EH (cell line): ENCODE results near the gene CAMK2G.
A peak's percentile ranks its signal among the peaks of the same experiment; 100 is the strongest.

Experiments
- DNase-seq: peaks from one replicate; pipeline ENCODE4 v3.0.0-alpha.2; 2015; ENCODE audit warnings: low read depth

CAMK2G gene

GRCh38 chr10:73863039-73863817 lies 11.1 kb downstream of the CAMK2G start:
- DNase-seq: no peak

- no peak for DNase-seq
These were observed 12.3 kb downstream of the CAMK2G start for GRCh38 chr10:73862011-73862410.

- DNase-seq: no peak
These were observed 14.4 kb downstream of the CAMK2G start for GRCh38 chr10:73859784-73860491.

- DNase-seq: no peak
These were observed 14.9 kb downstream of the CAMK2G start for GRCh38 chr10:73859428-73859783.

- no peak for DNase-seq
These were observed 15.5 kb downstream of the CAMK2G start for GRCh38 chr10:73858750-73859427.

- peak; percentile 39 for DNase-seq
These were observed 16.2 kb downstream of the CAMK2G start for GRCh38 chr10:73858013-73858708.

GRCh38 chr10:73857446-73857845 lies 16.9 kb downstream of the CAMK2G start:
- DNase-seq: peak; percentile 86

GRCh38 chr10:73856261-73856660 lies 18.1 kb downstream of the CAMK2G start:
- no peak for DNase-seq

- DNase-seq: no peak
These were observed 18.9 kb downstream of the CAMK2G start for GRCh38 chr10:73855413-73855812.

- DNase-seq: no peak
These were observed 20.0 kb downstream of the CAMK2G start for GRCh38 chr10:73854310-73854709.

- no peak for DNase-seq
These were observed 21.2 kb downstream of the CAMK2G start for GRCh38 chr10:73853196-73853595.

GRCh38 chr10:73850863-73851461 lies 23.4 kb downstream of the CAMK2G start:
- DNase-seq: peak; percentile 99

GRCh38 chr10:73850211-73850610 lies 24.1 kb downstream of the CAMK2G start:
- DNase-seq: peak; percentile 23

GRCh38 chr10:73848821-73849489 lies 25.4 kb downstream of the CAMK2G start:
- DNase-seq: peak; percentile 85

GRCh38 chr10:73847031-73847430 lies 27.3 kb downstream of the CAMK2G start:
- DNase-seq: no peak

- peak; percentile 38 for DNase-seq
These were observed 31.1 kb downstream of the CAMK2G start for GRCh38 chr10:73843261-73843660.

- no peak for DNase-seq
These were observed 32.0 kb downstream of the CAMK2G start for GRCh38 chr10:73842349-73842748.

- peak; percentile 45 for DNase-seq
These were observed 32.6 kb downstream of the CAMK2G start for GRCh38 chr10:73841526-73842285.

- no peak for DNase-seq
These were observed 33.3 kb downstream of the CAMK2G start for GRCh38 chr10:73841061-73841421.

GRCh38 chr10:73840403-73841060 lies 33.8 kb downstream of the CAMK2G start:
- no peak for DNase-seq
